Right atrium auricular region (tissue), 2 donors: Measurements from ENCODE around the gene TBCCD1. TPM values are rescaled to one million over a fixed set of nuclear protein-coding genes. Genes with fewer than 3 reads are reported as not detected.

ENCODE experiments used
- DNase-seq: peaks from one replicate; pipeline ENCODE4 v3.0.0-alpha.2; 2019; ENCODE audit warnings: low spot score
- H3K27ac ChIP-seq, 2 donors: fragments of 200-600 bp; sonication (generic); 1 replicate in 1 of 2; 2 replicates in 1 of 2; pipeline ENCODE4 v1.5.1; 2016 to 2019
- H3K27me3 ChIP-seq, 2 donors: fragments of 200-600 bp; sonication (generic); one replicate each; pipeline versions ENCODE4 v1.5.1 to v1.6.0; 2017 to 2019
- H3K36me3 ChIP-seq: fragments of 200-600 bp; sonication (generic); one replicate; pipeline ENCODE4 v1.5.1; 2016
- H3K4me1 ChIP-seq, 2 donors: fragments of 200-600 bp; sonication (generic); one replicate each; pipeline versions ENCODE4 v1.5.1 to v1.6.0; 2017 to 2019
- H3K4me3 ChIP-seq, 2 donors: fragments of 200-600 bp; sonication (generic); 1 replicate in 1 of 2; 2 replicates in 1 of 2; pipeline ENCODE4 v1.5.1; 2017 to 2019; ENCODE audit warnings: mild to moderate bottlenecking in 1 of 2, moderate library complexity in 1 of 2
- H3K9me3 ChIP-seq, 2 donors: fragments of 200-600 bp; sonication (generic); one replicate each; pipeline ENCODE4 v1.5.1; 2019
- total RNA-seq, 2 donors: library from RNA; depleted of rRNA; stranded (reverse); fragments of >200 nt; gene quantifications; one replicate each; pipeline ENCODE4 v1.1.0, GENCODE V29; 2016
- TF ChIP-seq, protein P1 (sequence below), 2 donors: fragments of 200-600 bp; sonication (generic); IDR thresholded peaks; one replicate each; pipeline ENCODE4 v1.5.1; 2019; ENCODE audit warnings: antibody characterized with exemption in 2 of 2

The TBCCD1 gene
- total RNA-seq, 2 donors from 2014 or later: 8.6 to 10.3 TPM

DNA sequence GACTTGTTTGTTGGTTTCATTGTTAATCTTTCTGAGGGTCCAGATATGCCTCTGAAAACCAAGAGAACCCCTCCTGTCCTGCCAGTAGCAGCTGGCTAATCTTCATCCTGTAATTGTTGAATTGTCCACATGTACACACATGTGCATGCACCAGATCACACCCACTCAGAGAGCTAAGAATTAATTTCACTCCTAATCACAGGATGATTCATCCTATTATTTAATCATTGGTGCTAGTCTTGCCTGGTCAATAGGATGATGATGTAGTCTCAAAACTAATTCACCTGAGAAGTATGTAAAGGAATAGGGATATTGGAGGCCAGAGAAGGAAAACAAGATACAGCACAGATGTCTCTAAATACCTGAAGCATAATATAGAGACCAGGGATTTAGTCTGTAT is 37.9 kb upstream of the TBCCD1 start:
- no peak for DNase-seq
- Histone ChIP-seq H3K27me3 (no peaks in the 10 kb centered on the region), H3K36me3 (no peaks in the 10 kb centered on the region), H3K4me1 (no peaks in the 10 kb centered on the region), H3K4me3 (no peak overlapping the region), H3K27ac (no peak overlapping the region), H3K9me3 (no peaks in the 10 kb centered on the region)
- TF ChIP-seq, protein P1, sequence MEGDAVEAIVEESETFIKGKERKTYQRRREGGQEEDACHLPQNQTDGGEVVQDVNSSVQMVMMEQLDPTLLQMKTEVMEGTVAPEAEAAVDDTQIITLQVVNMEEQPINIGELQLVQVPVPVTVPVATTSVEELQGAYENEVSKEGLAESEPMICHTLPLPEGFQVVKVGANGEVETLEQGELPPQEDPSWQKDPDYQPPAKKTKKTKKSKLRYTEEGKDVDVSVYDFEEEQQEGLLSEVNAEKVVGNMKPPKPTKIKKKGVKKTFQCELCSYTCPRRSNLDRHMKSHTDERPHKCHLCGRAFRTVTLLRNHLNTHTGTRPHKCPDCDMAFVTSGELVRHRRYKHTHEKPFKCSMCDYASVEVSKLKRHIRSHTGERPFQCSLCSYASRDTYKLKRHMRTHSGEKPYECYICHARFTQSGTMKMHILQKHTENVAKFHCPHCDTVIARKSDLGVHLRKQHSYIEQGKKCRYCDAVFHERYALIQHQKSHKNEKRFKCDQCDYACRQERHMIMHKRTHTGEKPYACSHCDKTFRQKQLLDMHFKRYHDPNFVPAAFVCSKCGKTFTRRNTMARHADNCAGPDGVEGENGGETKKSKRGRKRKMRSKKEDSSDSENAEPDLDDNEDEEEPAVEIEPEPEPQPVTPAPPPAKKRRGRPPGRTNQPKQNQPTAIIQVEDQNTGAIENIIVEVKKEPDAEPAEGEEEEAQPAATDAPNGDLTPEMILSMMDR (IDR thresholded peaks at IDR 0.05): no peak

DNA sequence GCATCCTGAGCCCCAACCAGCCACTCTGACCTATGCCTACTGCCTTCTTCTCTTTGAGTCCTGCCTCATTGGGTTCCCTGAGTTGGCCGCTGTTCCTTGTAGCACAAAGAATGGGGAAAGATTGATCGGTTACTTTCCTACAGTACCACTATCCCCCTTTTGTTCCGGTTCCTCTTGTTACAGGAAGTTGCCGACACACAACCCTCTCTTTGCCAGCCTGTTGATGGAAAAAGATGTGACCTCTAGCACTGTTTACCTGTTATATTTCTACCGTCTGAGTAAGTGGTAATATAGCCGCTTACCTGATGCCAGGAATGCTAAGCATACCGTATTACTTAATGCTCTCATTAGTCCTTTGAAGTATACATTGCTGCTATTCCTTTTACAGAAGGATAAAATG is 36.0 kb upstream of the TBCCD1 start:
- H3K27ac ChIP-seq: no peak overlapping the region
- no peak overlapping the region for H3K4me3 ChIP-seq
- no peaks in the 10 kb centered on the region for H3K9me3 ChIP-seq
- H3K36me3 ChIP-seq: no peaks in the 10 kb centered on the region
- DNase-seq: no peak
- no peaks in the 10 kb centered on the region for H3K27me3 ChIP-seq
- TF ChIP-seq, protein P1 (IDR thresholded peaks at IDR 0.05): no peak
- H3K4me1 ChIP-seq: peaks cover 0 to 4% of the 10 kb centered on the region in 2 donors

DNA sequence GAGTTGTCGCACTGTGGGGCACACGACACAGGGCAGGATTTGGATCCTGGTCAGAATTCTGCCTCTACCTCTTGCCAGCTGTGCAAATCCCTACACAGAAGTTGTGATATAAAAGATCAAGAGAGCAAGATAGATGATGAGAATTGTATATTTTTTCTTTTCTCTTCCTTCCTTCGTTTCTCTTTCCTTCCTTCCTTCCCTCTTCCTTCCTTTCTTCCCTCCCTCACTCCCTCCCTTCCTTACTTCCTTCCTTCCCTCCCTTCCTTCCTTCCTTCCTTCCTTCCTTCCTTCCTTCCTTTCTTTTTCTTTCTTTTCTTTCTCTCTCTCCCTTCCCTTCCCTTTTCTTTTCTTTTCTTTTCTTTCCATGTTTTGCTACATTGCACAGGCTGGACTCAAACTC is 33.8 kb upstream of the TBCCD1 start:
- H3K9me3 ChIP-seq: no peaks in the 10 kb centered on the region
- H3K27ac ChIP-seq: no peak overlapping the region
- TF ChIP-seq, protein P1 (IDR thresholded peaks at IDR 0.05): no peak

DNA sequence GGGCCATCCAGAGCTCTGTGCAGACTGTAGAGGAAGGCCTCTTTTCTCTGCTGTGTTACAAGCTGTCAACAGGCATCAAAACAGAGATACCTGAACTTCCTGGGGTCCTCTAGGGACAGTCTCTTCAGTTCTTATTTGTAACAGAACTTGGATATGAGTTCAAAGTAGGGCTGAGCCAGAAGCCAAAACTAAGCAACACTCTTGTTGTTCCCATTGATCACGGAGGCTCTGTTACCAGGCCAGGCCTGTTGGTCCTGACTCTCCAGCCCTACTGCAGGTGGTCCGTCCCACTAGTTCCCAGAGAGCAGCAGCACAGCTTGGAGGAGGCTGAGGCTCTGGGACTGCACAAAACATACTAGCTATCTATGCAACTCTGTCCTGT is 32.6 kb upstream of the TBCCD1 start:
- H3K9me3 ChIP-seq: no peaks in the 10 kb centered on the region

More for the DNA sequence above, 33.8 kb upstream of the TBCCD1 start:
- no peak for DNase-seq
- Histone ChIP-seq H3K4me1 (peaks cover 0 to 4% of the 10 kb centered on the region in 2 donors), H3K27me3 (no peaks in the 10 kb centered on the region), H3K36me3 (no peaks in the 10 kb centered on the region), H3K4me3 (no peak overlapping the region)

DNA sequence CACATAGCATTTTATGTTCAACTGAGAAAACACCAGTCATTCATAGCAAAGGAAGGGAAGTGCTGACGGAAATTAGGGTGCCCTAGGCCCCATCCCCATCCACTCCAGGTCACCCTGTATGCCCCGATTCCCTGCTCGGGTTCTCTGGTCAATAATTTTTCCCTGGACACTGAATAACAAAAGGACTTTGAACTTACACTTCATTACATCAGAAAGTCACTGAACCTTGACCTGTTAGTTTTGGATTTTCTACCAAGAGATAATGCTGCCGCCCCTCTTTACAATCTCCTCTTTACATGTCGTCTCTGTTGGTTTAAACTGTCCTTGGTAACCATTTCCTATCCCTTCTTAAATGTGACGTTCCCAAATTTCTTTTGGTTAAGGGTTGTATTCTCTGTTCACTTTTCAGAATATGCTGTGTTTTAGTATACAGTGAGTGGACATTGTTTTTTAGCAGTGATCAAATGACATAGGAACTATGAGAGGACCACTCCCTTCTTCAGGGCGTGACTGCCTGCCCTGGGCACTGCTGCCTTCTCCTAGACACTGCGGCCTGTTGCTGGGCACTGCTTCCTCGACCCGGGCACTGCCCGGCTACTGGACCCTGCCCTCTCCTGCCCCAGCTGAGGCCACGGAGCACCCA is 32.1 kb upstream of the TBCCD1 start:
- Histone ChIP-seq H3K27me3 (no peaks in the 10 kb centered on the region), H3K27ac (peak overlapping the region; percentile 21 to 79), H3K4me1 (peaks cover 0 to 4% of the 10 kb centered on the region in 2 donors), H3K4me3 (no peak overlapping the region), H3K36me3 (no peaks in the 10 kb centered on the region), H3K9me3 (no peaks in the 10 kb centered on the region)
- DNase-seq: no peak
- TF ChIP-seq, protein P1 (IDR thresholded peaks at IDR 0.05): no peak

More for the DNA sequence above, 32.6 kb upstream of the TBCCD1 start:
- Histone ChIP-seq H3K4me3 (no peak overlapping the region), H3K4me1 (peaks cover 0 to 4% of the 10 kb centered on the region in 2 donors), H3K36me3 (no peaks in the 10 kb centered on the region), H3K27me3 (no peaks in the 10 kb centered on the region), H3K27ac (peak overlapping the region in 1 of 2 donors; percentile 79)
- TF ChIP-seq, protein P1 (IDR thresholded peaks at IDR 0.05): no peak
- DNase-seq: no peak

DNA sequence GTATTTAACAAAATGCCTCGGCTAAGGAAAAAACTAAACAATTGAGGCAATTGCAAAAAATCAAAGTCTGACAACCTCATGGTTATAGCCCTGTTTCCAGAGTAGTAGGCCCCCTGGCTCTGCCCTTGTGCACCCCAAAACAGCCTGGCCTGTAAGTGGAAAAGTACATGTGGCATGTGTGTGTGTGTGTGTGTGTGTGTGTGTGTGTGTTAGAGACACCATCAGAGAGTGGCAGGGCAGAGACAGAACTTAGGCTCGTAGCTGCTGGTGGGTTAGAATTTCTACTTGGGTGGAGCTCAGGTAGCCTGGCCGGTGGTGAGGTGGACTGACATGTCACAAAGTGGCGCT is 31.6 kb upstream of the TBCCD1 start:
- Histone ChIP-seq H3K36me3 (no peaks in the 10 kb centered on the region), H3K9me3 (no peaks in the 10 kb centered on the region), H3K4me1 (peaks cover 0 to 4% of the 10 kb centered on the region in 2 donors), H3K27ac (peak overlapping the region; percentile 21 to 79), H3K27me3 (no peaks in the 10 kb centered on the region), H3K4me3 (no peak overlapping the region)
- DNase-seq: no peak
- TF ChIP-seq, protein P1 (IDR thresholded peaks at IDR 0.05): no peak
